Stimulated activated CD4-positive, alpha-beta T cell treated with anti-CD3 and anti-CD28 coated beads, TNF-alpha, amount 100 ng/mL, for 1 hour (primary cell): Measurements from ENCODE around the gene RPS18.
A peak's percentile ranks its signal among the peaks of the same experiment; 100 is the strongest.

ENCODE experiments used
- DNase-seq, 3 donors: peaks; one replicate each; pipeline ENCODE4 v3.0.0-alpha.2; 2020; ENCODE audit warnings: low read depth in 3 of 3, low spot score in 1 of 3

Gene RPS18

GRCh38 chr6:33289784-33290315 lies 18.0 kb downstream of the RPS18 start:
- DNase-seq, result no peak

DNA sequence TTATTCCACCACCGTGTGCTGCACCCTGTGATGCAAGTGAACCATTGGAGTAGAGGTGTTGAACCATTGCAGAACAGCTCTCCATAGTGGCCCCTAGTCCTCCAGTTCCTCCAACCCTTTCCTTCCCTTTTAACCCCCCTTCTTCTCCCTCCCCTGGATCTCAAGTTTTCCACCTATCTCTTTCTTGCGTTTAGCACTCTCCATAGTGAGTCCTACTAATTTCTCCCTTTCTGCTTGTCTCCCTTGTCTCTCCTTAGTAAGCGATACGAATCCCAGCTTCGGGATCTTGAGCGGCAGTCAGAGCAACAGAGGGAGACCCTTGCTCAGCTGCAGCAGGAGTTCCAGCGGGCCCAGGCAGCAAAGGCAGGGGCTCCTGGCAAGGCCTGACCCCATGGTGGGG lies 18.6 kb downstream of the RPS18 start:
- DNase-seq, result no peak

DNA sequence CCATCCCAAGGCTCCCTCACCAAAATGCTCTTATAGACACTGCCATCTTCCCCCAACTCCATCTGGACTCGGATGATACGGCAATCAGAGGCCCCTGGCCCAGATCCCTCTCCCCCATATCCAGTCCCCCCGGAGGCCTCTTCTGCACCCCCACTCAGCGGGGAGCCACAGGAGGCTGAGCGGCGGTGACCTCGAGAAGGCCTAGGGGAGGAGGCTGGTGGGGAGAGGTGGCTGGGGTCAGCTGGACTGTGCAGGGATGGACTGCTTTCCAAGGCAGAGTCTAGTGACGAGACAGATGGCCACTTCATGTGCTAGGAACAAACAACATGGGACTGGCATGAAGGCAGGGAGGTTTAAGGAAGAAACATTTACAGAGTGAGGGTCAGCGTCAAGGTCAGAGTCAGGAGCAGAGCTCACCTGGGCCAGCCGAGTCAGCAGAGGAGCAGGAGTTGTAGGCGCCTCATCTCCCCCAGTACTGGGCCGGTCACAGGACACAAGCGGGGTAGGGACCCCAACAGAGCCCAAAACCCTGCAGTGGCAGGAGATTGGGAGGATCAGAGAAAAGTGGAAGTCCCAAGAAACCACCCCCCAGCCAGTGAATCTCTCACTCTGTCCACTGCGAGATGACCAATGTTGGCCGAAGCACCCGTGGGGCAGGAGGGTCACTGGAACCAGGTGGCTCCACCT lies 21.3 kb downstream of the RPS18 start:
- DNase-seq, result no peak

GRCh38 chr6:33294086-33294823 lies 22.4 kb downstream of the RPS18 start:
- DNase-seq, result no peak

DNA sequence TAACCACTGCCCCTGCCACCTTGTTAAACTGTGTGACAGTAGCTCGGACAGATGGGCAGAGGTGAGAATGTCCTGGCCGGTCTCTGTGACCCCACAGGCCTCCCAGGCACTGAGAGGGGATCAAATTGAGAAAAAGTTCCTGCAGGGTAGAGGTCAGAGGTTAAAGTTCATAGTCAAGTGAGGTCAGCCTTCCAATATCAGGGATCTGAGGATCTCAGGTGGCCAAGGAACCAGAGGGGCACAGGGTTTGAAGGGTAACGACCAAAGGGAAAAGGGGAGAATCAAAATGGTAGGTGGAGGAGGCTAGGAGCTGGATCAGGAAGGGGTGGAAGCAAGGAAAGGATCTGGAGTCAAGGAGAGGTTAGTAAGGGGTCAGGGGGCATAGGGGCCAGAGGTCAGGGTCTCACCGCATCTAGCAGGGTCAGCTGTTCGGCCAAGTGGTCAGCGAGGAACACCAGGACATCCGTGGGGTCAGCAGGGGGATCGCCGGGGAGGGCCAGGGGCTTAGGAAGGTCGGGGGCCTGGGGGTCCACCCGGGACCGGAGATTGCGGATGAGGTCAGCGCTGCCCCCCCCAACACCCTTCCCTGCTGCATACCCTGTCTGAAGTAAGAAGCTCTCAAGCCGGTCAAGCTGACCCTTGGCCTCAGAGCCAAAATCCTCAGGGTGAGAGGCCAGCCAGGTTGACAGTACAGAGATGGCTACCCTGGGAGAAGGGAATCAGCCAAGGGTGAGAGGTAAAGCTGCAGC lies 23.9 kb downstream of the RPS18 start:
- no peak for DNase-seq

DNA sequence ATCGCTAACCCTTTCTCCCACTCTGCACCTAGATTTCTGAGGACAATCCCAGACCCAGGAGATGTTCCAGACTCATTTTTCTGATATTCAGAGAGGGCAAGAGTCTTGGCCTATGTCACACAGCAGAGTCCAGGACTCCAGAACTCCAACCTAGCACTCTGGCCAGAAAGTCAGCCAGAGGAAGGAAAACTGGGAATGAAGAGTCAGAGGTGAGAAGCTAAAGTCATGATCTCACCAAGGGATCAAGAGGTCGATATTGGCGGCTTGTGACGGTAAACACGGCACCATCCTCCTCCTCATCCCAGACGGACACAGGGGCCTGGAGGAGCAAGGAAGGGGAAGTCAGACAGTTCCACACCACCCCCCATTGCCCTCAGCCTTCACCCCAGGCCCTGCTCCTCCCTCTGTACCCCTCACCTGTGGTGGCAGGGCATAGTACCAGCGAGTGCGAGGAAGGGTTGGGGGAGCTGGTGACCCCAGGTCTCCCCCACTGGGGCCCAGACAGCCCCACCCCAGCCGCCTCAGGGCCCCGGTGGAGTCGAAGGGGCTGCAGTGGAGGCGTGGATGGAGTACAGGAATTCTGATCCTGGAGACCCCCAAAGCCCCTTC lies 25.0 kb downstream of the RPS18 start:
- no peak for DNase-seq

GRCh38 chr6:33297406-33297955 lies 25.6 kb downstream of the RPS18 start:
- no peak for DNase-seq

- DNase-seq, result no peak
These were observed 26.3 kb downstream of the RPS18 start for GRCh38 chr6:33297956-33298772.

DNA sequence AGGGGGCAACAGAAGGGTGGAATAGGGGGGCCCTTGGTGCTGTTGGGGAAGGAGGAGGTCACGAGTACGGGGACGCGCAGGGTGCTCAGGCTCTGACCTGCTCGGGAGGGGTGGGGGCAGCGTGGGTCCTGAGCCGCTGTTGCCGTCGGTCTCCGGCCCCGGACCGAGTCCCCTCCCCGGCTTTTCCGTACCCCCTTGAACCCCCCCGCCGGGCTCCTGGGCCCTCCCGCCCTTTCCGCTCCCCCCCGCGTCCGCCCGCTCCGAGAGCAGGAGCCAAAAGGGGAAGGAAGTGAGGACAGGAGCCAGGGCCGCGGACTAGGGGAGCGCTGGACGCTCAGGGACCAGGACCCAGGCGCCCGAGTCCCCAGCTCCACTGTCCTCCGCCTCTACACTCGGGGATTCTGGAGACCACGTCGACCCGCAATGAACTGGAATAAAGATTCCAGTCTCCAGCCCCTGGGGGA lies 26.9 kb downstream of the RPS18 start, which contains the start of gene RGL2:
Gene RGL2 (minus strand): TSS at position 170 of the 464 bp plus-strand sequence. CDS start 332 bp downstream, outside the sequence.
- DNase-seq, result peak in 1 of 3 donors; percentile 49

GRCh38 chr6:33299237-33299944 lies 27.5 kb downstream of the RPS18 start:
- peak; percentile 86 to 94 (median 90) for DNase-seq

- no peak for DNase-seq
These were observed 30.0 kb downstream of the RPS18 start for GRCh38 chr6:33301877-33302276.

GRCh38 chr6:33304216-33304615 lies 32.3 kb downstream of the RPS18 start:
- no peak for DNase-seq

DNA sequence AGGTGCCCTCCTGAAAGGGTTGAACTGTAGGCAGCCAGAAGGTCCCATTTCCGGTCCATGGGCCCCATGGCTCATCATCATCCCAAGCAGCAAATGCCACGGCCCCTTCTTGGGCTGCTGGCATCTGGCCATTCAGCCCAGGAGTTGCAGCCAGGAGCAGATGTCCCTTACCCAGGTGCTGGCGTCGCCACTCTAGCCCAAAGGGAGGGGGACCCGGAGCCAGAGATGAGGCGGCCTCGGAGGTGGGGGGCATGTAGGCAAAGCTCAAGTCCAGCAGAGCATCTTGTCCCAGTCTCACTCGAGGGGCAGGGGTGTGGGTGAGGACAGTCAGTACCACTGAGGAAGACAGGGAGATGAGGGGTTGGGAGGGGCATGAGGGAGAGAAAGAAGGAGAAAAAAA lies 33.2 kb downstream of the RPS18 start:
- DNase-seq, result no peak

DNA sequence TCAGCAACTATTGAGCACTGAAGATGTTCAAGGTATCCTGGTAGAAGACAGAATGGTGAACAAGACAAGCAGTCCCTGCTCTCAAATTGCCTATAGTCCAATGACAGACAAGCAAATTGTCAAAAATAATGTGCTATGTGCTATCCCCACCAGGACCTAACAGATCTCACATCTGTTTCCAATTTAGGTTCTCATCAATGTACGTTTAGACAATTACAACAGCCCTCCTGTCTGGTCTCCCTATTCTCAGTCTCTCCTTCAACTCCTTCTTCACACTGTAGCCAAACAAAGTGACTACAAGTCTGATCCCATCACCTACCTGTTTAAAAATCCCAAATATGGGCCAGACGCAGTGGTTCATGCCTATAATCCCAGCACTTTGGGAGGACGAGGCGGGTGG lies 34.5 kb downstream of the RPS18 start:
- DNase-seq, result no peak

DNA sequence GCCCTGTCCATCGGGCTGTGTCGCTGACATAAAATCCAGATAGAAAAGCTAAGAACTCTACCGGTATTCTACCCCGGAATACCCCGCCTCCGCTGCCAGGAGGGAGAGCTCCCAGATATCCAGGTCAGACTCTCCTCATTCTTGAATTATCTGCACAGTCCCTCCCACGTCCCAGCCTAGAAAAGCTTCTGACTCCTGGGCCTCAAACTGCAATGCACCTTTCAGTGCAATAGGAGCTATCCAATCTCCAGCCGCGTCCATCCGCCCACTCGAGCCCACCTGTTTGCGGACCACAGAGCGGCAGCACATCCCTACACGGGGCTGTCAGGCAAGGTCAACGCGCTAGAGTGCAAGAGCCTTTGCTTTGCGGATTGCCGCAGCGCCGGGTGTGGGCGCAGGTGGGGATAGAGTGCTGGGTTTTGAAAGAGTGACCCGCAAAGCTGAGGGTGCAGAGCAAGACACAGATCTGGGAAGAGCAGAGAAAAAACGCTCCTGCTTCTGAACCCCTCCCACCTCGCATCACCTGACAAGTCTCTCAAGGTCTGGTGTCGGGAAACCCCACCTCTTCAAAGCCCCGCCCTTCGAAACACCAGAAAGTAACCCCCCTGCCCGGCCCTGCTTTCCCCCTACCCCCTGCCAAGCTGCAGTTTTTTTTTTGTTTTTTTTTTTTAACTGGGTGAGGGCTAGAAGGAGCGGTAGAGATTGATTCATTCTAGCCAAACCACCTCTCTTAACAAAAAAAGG lies 40.7 kb downstream of the RPS18 start:
- peak; percentile 65 to 73 (median 68) for DNase-seq

- DNase-seq, result no peak
These were observed 41.3 kb downstream of the RPS18 start for GRCh38 chr6:33313105-33313708.

DNA sequence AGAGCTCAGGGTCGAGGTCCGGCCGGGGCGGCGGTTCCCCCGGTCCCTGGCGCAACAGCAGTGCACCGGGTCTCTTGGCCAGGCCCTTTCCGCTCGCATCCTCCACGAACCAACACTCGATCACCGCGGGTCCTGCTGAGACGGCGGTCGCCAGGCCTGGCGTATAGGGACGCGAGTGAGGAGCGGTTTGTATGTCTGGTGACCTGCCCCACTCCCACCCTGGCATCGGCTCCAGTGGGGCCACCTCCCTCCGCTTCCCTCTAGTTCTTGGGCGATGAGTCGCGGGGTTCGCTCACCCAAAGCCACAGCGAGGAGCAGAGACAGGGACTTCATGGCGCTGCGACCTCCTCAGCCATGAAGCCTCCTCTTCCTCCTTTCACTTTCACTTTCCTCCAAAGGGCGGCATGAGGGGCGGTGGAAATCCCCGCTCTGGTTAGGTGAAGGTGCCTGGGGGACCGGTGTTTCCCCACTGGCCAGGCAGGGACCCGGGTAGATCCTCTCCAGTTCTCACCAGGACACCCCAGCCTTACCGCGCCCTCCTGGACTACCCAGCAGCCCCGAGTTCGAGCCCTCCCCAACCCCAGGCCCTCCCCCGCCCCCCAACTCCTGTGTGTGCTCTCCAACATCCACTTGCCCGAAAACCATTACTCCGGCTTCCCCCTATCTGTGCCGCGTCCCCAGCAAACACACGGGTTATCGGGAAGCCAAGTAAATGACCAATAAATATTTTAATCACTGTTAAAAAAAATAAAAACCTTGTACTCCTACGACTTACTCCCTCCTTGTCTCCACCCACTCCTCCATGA lies 42.0 kb downstream of the RPS18 start, which contains the start of gene TAPBP:
Gene TAPBP (minus strand): TSS at position 370 of the 806 bp plus-strand sequence. CDS start 37 bp downstream, at position 333.
- DNase-seq, result peak; percentile 67 to 73 (median 72)
